ENCODE results near the gene CFAP20DC. TPM values are rescaled to one million over a fixed set of nuclear protein-coding genes. Genes with fewer than 3 reads are reported as not detected.

CFAP20DC gene
- total RNA-seq, 1 donor from 2014 or later: 0.86 TPM

DNA sequence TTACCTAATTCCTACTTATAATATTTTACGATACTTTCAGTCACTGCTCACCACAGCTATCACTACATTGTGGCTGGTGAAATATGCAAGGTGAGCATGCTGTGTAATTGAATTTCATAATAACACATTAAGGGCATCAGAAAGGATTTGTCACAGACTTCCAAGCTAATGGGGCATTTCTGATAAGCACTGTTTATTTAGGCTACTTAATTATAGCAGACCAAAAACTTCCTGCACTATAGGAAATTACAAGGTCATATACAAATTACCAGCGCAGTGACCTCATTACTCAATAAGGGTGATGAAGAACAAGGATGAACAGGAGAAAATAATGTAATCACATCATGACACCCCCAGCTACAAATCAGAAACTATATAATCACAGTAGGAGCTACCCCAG is 294.7 kb downstream of the CFAP20DC start:
- Mint-ChIP-seq H3K27me3 (ENCODE audit: insufficient read depth) (peaks cover 3% of the 10 kb centered on the region), H3K9me3 (no peaks in the 10 kb centered on the region), H3K4me3 (no peak overlapping the region), H3K36me3 (ENCODE audit: low read depth) (no peaks in the 10 kb centered on the region), H3K4me1 (ENCODE audit: low read depth) (no peaks in the 10 kb centered on the region), H3K27ac (no peak overlapping the region)
- no peak for DNase-seq (ENCODE audit: low spot score)
- intact Hi-C loops (cut with micrococcal nuclease): no loop called here

DNA sequence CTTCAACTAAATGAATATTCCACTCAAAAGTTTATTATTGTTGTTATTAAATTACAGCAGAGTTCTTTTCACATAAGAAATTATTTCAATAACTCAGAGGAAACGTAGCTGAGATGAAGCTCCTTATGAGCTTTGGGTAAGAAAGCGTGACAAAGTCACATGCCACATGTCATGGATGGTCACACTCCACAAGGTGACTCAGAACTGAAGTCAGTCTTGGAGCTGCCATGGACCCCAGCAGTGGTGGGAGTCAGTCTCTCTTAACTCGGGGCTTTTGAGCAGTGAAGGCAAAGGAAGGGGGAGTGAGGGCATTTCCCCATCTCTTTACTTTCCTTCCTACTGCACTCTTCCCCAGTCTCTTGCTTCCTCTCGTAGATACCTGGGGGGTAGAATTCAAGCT is 295.8 kb downstream of the CFAP20DC start:
- Mint-ChIP-seq H3K4me1 (ENCODE audit: low read depth) (no peaks in the 10 kb centered on the region), H3K27ac (no peak overlapping the region), H3K36me3 (ENCODE audit: low read depth) (no peaks in the 10 kb centered on the region), H3K4me3 (no peak overlapping the region), H3K9me3 (no peaks in the 10 kb centered on the region), H3K27me3 (ENCODE audit: insufficient read depth) (peaks cover 3% of the 10 kb centered on the region)
- intact Hi-C loops (cut with micrococcal nuclease): no loop called here
- DNase-seq (ENCODE audit: low spot score): no peak

DNA sequence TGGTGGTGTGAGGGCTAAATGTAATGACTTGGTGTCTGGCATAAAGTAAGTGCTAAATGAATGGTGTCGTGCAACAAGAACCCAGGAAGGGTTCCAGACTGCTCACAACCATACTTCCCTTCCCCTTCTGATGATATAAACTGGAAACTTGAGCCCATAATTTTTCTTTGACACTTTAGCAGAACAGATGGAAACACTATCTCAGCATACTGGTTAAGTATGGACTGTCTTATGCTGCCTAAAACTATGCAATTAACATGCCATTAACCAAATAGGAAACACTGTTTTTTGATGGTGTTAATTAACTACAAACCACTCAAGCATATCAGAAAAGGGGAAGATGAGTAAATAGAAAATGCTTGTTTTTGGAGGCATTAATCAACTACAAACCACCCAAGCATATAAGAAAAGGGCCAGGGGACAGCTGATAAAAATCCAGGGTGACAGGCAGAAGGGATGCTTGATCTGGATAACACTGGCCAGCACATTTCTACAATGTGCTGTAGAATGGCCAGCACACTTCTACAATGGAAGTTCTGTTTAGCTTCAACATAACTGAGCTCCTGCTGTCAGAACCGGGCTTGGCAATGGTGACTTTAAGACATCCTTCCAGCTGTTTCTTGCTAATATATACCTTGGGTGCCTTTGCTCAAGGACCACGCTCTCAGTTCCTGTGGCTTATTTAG is 297.8 kb downstream of the CFAP20DC start:
- no peak overlapping the region for H3K4me3 Mint-ChIP-seq
- H3K27me3 Mint-ChIP-seq (ENCODE audit: insufficient read depth): peaks cover 4% of the 10 kb centered on the region
- intact Hi-C loops (cut with micrococcal nuclease): no loop called here
- H3K36me3 Mint-ChIP-seq (ENCODE audit: low read depth): no peaks in the 10 kb centered on the region
- no peak for DNase-seq (ENCODE audit: low spot score)
- H3K4me1 Mint-ChIP-seq (ENCODE audit: low read depth): no peaks in the 10 kb centered on the region
- H3K9me3 Mint-ChIP-seq: no peaks in the 10 kb centered on the region
- H3K27ac Mint-ChIP-seq: no peak overlapping the region

DNA sequence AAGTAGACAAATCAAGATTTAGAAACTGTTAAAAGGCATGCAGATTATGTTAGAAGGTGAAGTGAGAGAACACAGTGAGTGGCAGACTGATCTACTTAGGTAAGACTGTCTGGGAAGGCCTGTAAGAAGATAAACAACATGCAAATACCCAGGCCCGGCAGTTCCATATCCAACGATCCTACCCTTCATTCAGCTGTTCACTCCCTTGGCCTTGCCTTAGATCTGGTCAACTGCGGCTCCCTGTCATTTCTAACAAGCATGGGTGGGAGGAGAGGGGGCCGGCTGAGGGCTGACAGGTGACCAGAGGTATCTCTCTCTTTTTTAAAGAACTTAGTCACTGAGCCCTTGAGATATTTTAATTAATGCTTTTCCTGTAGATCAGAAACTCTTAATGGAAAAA is 298.6 kb downstream of the CFAP20DC start:
- no peak overlapping the region for H3K27ac Mint-ChIP-seq
- no peaks in the 10 kb centered on the region for H3K9me3 Mint-ChIP-seq
- H3K4me1 Mint-ChIP-seq (ENCODE audit: low read depth): no peaks in the 10 kb centered on the region
- H3K36me3 Mint-ChIP-seq (ENCODE audit: low read depth): no peaks in the 10 kb centered on the region
- intact Hi-C loops (cut with micrococcal nuclease): no loop called here
- H3K27me3 Mint-ChIP-seq (ENCODE audit: insufficient read depth): peaks cover 4% of the 10 kb centered on the region
- no peak for DNase-seq (ENCODE audit: low spot score)
- H3K4me3 Mint-ChIP-seq: no peak overlapping the region

DNA sequence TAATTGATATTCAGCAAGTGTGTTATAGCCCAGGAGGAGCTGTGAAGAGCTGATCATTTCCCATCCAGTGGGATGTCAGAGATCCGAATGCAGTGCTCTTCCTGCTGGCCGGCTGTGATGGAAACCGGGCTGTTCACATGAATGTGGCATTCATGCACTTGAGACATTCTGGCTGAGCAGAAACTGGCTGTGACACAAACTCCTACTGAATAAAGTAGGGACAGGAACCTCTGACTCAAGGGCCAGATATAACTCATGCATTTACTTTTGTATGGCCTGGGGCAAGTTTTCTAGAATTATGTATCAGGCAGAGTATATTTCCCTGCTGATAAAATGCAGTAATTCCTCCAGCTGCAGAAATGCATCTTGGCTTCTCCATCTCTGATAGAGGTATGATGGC is 299.9 kb downstream of the CFAP20DC start:
- Mint-ChIP-seq H3K4me1 (ENCODE audit: low read depth) (no peaks in the 10 kb centered on the region), H3K27ac (no peak overlapping the region), H3K4me3 (no peak overlapping the region), H3K9me3 (no peaks in the 10 kb centered on the region), H3K27me3 (ENCODE audit: insufficient read depth) (peaks cover 4% of the 10 kb centered on the region), H3K36me3 (ENCODE audit: low read depth) (no peaks in the 10 kb centered on the region)
- intact Hi-C loops (cut with micrococcal nuclease): no loop called here
- DNase-seq (ENCODE audit: low spot score): no peak

DNA sequence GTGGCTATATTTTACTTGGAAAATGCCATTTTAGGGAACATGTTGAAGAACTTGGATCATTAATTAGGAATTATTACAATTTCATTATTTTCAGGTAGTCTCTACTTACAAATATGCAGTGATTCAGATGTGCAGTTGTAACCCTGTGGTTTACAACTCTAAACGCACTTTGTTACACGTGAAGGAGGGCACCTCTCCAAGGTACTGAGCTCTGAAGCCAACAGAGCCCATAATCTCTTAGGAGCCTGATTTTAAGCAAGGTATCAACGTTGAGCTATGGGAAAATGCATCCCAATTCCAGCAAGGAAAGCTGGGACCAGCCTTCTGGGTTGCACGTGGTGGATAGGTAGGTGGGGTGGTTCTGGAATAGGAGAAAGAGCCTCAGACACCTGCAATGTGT is 301.8 kb downstream of the CFAP20DC start:
- intact Hi-C loops (cut with micrococcal nuclease): no loop called here

DNA sequence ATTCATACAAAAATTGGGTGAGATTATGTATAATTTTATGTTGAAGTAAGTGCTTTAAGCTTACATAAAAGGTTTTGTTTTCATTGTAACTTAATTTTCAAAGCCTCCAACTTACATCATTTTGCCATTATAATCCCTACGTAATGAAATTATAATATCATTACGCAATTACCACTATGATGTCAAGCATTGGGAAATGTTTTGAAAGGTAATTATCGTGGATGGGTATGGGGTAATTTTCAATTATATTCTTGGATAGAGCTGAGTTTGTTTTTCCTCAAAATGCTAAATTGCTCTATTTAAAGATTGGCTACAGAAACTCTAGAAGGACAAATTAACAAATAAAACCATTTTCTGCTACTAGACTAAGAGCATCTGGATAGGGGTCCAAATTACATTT is 303.1 kb downstream of the CFAP20DC start:
- intact Hi-C loops (cut with micrococcal nuclease): no loop called here
- Mint-ChIP-seq H3K27ac (no peak overlapping the region), H3K4me3 (no peak overlapping the region), H3K9me3 (no peaks in the 10 kb centered on the region), H3K27me3 (ENCODE audit: insufficient read depth) (peaks cover 4% of the 10 kb centered on the region), H3K36me3 (ENCODE audit: low read depth) (no peaks in the 10 kb centered on the region), H3K4me1 (ENCODE audit: low read depth) (no peaks in the 10 kb centered on the region)
- no peak for DNase-seq (ENCODE audit: low spot score)

More for the DNA sequence above, 301.8 kb downstream of the CFAP20DC start:
- Mint-ChIP-seq H3K36me3 (ENCODE audit: low read depth) (no peaks in the 10 kb centered on the region), H3K4me3 (no peak overlapping the region), H3K27me3 (ENCODE audit: insufficient read depth) (peaks cover 4% of the 10 kb centered on the region), H3K27ac (no peak overlapping the region), H3K9me3 (no peaks in the 10 kb centered on the region), H3K4me1 (ENCODE audit: low read depth) (no peaks in the 10 kb centered on the region)
- no peak for DNase-seq (ENCODE audit: low spot score)

DNA sequence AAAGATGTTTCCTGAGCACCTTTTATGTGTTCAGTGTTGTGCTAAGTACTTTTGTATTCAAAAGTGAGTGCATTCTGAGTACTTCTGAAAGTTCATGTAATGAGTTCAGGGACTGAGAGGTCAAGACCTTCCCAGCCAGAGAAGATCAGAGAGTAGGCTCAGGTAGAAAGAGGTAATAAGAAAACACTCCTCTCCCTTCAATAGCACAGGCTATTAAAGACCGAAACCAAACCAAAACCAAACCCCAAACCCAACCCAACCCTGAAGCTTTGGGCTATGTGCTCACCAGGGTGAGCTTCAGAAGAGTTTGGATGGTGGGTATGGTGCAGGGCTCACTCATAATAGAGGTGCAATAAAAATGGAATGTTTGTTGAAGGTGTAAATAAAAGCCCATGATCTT is 306.5 kb downstream of the CFAP20DC start:
- H3K27ac Mint-ChIP-seq: no peak overlapping the region
- H3K4me1 Mint-ChIP-seq (ENCODE audit: low read depth): no peaks in the 10 kb centered on the region

DNA sequence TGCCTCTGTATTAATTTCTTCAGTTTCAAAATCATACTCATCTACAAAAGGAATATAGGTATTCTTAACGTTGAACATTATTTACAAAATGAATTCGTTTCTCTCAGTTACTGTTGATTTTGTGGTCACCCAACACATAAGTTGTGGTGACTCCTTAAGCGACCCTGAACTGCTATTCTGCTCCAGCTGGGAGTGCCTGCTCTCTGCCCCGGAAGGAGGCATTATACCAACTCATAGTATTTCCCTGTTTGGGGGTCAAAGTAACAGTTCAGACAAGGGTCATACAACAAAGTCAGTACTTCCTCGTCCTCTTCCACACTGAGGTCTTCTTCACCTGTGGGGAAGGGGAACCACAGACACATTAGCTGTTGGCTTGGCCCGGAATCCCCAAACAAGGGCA is 307.6 kb downstream of the CFAP20DC start:
- no peak overlapping the region for H3K27ac Mint-ChIP-seq
- H3K27me3 Mint-ChIP-seq (ENCODE audit: insufficient read depth): peaks cover 13% of the 10 kb centered on the region
- H3K36me3 Mint-ChIP-seq (ENCODE audit: low read depth): no peaks in the 10 kb centered on the region
- intact Hi-C loops (cut with micrococcal nuclease): no loop called here
- no peak overlapping the region for H3K4me3 Mint-ChIP-seq
- no peaks in the 10 kb centered on the region for H3K9me3 Mint-ChIP-seq
- no peak for DNase-seq (ENCODE audit: low spot score)
- H3K4me1 Mint-ChIP-seq (ENCODE audit: low read depth): no peaks in the 10 kb centered on the region

More for the DNA sequence above, 306.5 kb downstream of the CFAP20DC start:
- Mint-ChIP-seq H3K9me3 (no peaks in the 10 kb centered on the region), H3K27me3 (ENCODE audit: insufficient read depth) (peaks cover 10% of the 10 kb centered on the region), H3K4me3 (no peak overlapping the region), H3K36me3 (ENCODE audit: low read depth) (no peaks in the 10 kb centered on the region)
- no peak for DNase-seq (ENCODE audit: low spot score)
- intact Hi-C loops (cut with micrococcal nuclease): no loop called here

DNA sequence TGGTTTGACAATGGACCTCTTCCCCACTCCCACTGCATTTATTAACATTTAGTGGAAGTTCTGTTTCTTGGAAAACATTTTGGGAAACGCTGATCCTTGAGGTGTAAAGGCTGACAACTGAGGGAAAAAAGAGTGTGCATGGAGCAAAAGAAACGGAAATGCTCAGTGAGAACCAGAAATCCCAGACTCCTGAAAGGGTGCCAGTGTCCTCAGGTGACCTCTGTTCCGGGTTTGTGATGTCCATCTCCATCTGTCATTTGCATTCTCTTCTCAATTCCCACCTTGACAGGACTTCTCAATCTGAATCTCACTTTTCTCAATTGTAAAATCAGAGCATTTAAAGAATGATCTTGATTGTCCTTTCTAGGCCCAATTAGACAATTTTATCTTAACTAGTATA is 312.2 kb downstream of the CFAP20DC start:
- Mint-ChIP-seq H3K4me3 (no peak overlapping the region), H3K36me3 (ENCODE audit: low read depth) (no peaks in the 10 kb centered on the region), H3K27ac (no peak overlapping the region), H3K27me3 (ENCODE audit: insufficient read depth) (peaks cover 15% of the 10 kb centered on the region), H3K4me1 (ENCODE audit: low read depth) (no peaks in the 10 kb centered on the region), H3K9me3 (no peaks in the 10 kb centered on the region)
- no peak for DNase-seq (ENCODE audit: low spot score)
- intact Hi-C loops (cut with micrococcal nuclease): no loop called here

DNA sequence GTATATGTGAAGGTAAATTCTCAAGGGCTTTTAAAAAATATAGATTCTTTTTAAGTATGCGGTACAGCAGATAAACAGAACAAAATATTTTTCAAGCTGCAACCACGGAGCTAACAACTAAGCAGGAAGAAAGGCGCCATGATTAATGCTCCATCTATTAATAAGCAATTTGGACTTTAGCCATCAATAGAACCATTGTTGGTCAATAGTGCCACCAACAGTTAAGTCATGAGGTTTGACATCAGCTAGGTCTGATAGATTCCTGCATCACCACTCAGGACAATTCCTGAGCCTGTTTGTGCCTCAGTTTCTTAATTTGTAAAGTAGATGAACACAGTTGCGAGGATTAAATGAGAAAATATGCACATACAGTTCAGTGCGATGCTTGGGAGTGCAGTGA is 318.2 kb downstream of the CFAP20DC start:
- Mint-ChIP-seq H3K9me3 (no peaks in the 10 kb centered on the region), H3K36me3 (ENCODE audit: low read depth) (no peaks in the 10 kb centered on the region), H3K27me3 (ENCODE audit: insufficient read depth) (peaks cover 5% of the 10 kb centered on the region), H3K27ac (no peak overlapping the region), H3K4me1 (ENCODE audit: low read depth) (no peaks in the 10 kb centered on the region), H3K4me3 (no peak overlapping the region)
- DNase-seq (ENCODE audit: low spot score): no peak
- intact Hi-C loops (cut with micrococcal nuclease): no loop called here

DNA sequence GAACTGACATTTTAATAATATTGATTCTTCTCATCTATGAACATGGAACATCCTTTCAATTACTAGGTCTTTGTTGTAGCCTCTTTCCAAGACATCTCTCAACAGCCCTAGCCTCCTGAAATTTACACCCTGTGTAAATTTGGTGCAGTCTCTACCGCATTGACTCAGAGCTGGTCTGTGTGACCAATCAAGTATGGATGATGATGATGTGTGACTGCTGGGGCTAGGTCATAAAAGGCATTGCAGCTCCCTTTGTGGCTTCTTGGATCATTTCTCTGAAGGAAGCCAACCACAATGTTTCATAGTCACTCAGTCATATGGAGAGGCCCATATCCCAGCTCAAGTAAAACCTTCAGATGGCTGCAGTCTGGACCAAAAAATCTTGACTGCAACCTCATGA is 321.1 kb downstream of the CFAP20DC start:
- Mint-ChIP-seq H3K36me3 (ENCODE audit: low read depth) (no peaks in the 10 kb centered on the region), H3K9me3 (no peaks in the 10 kb centered on the region), H3K27ac (no peak overlapping the region), H3K4me1 (ENCODE audit: low read depth) (no peaks in the 10 kb centered on the region), H3K27me3 (ENCODE audit: insufficient read depth) (peaks cover 2% of the 10 kb centered on the region), H3K4me3 (no peak overlapping the region)
- intact Hi-C loops (cut with micrococcal nuclease): no loop called here
- DNase-seq (ENCODE audit: low spot score): no peak

DNA sequence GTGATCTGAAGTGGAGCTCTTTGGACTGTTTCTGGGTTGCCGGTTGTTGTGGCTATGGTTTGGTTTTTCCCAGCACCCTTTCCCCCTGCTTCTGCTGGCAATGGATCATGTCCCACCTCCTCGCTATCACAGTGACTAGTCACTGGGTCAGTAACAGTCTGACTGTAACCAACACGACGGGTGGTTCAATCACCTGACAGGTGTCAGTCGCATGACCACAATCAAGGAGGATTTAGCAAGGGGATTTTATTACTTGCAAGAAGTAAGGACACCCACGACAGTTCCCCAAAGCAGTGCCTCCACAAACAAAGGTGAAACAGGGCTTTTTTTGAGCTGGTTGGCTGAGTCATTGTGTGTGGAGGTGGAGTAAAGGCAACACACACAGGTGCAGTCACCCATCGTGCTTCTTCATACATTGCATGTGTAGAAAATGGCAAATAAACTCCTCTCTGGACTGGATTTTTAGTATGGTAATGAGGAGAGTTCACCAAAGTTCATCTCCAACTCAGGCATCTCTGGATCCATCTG is 324.4 kb downstream of the CFAP20DC start:
- H3K27me3 Mint-ChIP-seq (ENCODE audit: insufficient read depth): peaks cover 2% of the 10 kb centered on the region
- H3K4me1 Mint-ChIP-seq (ENCODE audit: low read depth): no peaks in the 10 kb centered on the region
- H3K36me3 Mint-ChIP-seq (ENCODE audit: low read depth): no peaks in the 10 kb centered on the region
- intact Hi-C loops (cut with micrococcal nuclease): no loop called here
- H3K27ac Mint-ChIP-seq: no peak overlapping the region
- no peaks in the 10 kb centered on the region for H3K9me3 Mint-ChIP-seq
- no peak for DNase-seq (ENCODE audit: low spot score)
- no peak overlapping the region for H3K4me3 Mint-ChIP-seq

DNA sequence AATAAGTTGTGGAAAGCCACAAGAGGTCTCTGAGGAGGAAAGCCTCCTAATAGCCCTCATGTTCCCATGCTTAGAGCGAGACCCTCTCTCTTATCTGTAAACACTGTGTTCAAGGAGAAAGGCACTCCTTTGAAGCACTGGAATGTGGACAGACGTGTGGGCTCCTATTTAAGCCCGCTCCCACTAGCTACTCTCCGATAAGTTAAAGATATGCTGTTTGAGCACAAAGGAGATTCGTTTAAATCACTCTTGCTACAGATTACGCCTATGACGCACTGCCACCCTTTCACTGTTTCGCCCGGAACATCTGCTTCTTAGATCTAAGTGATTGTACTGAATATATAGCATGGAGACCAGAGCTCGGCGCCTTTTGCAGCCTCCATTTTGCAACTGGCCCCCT is 325.5 kb downstream of the CFAP20DC start:
- H3K36me3 Mint-ChIP-seq (ENCODE audit: low read depth): no peaks in the 10 kb centered on the region
- H3K4me3 Mint-ChIP-seq: no peak overlapping the region
- H3K27me3 Mint-ChIP-seq (ENCODE audit: insufficient read depth): peaks cover 2% of the 10 kb centered on the region
- no peak overlapping the region for H3K27ac Mint-ChIP-seq
- no peaks in the 10 kb centered on the region for H3K4me1 Mint-ChIP-seq (ENCODE audit: low read depth)
- no peak for DNase-seq (ENCODE audit: low spot score)
- intact Hi-C loops (cut with micrococcal nuclease): no loop called here
- H3K9me3 Mint-ChIP-seq: no peaks in the 10 kb centered on the region
